ENCODE measurements around the gene STT3B. TPM values are rescaled to one million over a fixed set of nuclear protein-coding genes. Genes with fewer than 3 reads are reported as not detected.

STT3B gene
- polyA plus RNA-seq, 1 donor (not counting 4 experiments of a cell fraction or from before 2014, with no cell fraction given): 129 TPM

DNA sequence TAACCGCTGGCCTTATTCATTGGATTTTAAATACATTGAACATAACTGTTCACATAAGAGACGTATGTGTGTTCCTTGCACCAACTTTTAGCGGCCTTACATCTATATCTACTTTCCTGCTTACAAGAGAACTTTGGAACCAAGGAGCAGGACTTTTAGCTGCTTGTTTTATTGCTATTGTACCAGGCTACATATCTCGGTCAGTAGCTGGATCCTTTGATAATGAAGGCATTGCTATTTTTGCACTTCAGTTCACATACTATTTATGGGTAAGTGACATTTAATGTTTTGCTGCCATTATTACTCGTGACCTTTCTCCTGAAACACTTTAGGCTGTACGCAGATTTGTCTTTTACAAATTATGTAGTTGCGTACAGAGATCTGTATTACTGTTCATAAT is 47.1 kb downstream of the STT3B start:
- H3K4me1 ChIP-seq (ENCODE audit: control insufficient read depth, extremely low read depth, insufficient read depth, low read length): no peaks in the 10 kb centered on the region
- no peak overlapping the region for H3K4me3 ChIP-seq (ENCODE audit: control insufficient read depth in 2 of 3, extremely low read depth in 1 of 3, insufficient read depth in 2 of 3, low read depth in 1 of 3, low read length in 3 of 3)
- TF ChIP-seq, protein P1, sequence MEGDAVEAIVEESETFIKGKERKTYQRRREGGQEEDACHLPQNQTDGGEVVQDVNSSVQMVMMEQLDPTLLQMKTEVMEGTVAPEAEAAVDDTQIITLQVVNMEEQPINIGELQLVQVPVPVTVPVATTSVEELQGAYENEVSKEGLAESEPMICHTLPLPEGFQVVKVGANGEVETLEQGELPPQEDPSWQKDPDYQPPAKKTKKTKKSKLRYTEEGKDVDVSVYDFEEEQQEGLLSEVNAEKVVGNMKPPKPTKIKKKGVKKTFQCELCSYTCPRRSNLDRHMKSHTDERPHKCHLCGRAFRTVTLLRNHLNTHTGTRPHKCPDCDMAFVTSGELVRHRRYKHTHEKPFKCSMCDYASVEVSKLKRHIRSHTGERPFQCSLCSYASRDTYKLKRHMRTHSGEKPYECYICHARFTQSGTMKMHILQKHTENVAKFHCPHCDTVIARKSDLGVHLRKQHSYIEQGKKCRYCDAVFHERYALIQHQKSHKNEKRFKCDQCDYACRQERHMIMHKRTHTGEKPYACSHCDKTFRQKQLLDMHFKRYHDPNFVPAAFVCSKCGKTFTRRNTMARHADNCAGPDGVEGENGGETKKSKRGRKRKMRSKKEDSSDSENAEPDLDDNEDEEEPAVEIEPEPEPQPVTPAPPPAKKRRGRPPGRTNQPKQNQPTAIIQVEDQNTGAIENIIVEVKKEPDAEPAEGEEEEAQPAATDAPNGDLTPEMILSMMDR (optimal IDR thresholded peaks at IDR 0.05 in 1 of 3, IDR thresholded peaks at IDR 0.05 in 1 of 3, conservative IDR thresholded peaks at IDR 0.05 in 1 of 3; ENCODE audit: extremely low read depth in 1 of 3, insufficient read depth in 2 of 3, low read length in 3 of 3): no peak
- no peak for TF ChIP-seq EZH2 (IDR thresholded peaks at IDR 0.05; ENCODE audit: low read length)
- H4K20me1 ChIP-seq (ENCODE audit: control insufficient read depth, extremely low read depth, insufficient read depth, low read length): peaks cover 3% of the 10 kb centered on the region
- DNase-seq (ENCODE audit: low read depth, low spot score) (no peak), FAIRE-seq (no peak)
- H3K9me3 ChIP-seq (ENCODE audit: control insufficient read depth, low read depth, low read length): no peaks in the 10 kb centered on the region
- H3K9me1 ChIP-seq (ENCODE audit: control insufficient read depth, extremely low read depth, insufficient read depth, low read length): no peaks in the 10 kb centered on the region
- H3K9ac ChIP-seq (ENCODE audit: control insufficient read depth, extremely low read depth, insufficient read depth, low read length): no peak overlapping the region
- no peak overlapping the region for H3K4me2 ChIP-seq (ENCODE audit: control insufficient read depth, extremely low read depth, insufficient read depth, low read depth, low read length)
- dilution Hi-C loops (cut with MboI; ENCODE audit: extremely low pct_ligation_motif_present, low sequenced_read_pairs): no loop called here
- H3K36me3 ChIP-seq (ENCODE audit: control insufficient read depth in 2 of 2, extremely low read depth in 1 of 2, insufficient read depth in 2 of 2, low read length in 2 of 2): no peaks in the 10 kb centered on the region
- H2AFZ ChIP-seq (ENCODE audit: control insufficient read depth, low read length): no peak overlapping the region
- no peaks in the 10 kb centered on the region for H3K27me3 ChIP-seq (ENCODE audit: control insufficient read depth, extremely low read depth, insufficient read depth, low read length)
- no peak overlapping the region for H3K27ac ChIP-seq (ENCODE audit: control insufficient read depth, insufficient read depth, low read length)
- peaks cover 54% of the 10 kb centered on the region for H3K79me2 ChIP-seq (ENCODE audit: control insufficient read depth, insufficient read depth, low read length)

DNA sequence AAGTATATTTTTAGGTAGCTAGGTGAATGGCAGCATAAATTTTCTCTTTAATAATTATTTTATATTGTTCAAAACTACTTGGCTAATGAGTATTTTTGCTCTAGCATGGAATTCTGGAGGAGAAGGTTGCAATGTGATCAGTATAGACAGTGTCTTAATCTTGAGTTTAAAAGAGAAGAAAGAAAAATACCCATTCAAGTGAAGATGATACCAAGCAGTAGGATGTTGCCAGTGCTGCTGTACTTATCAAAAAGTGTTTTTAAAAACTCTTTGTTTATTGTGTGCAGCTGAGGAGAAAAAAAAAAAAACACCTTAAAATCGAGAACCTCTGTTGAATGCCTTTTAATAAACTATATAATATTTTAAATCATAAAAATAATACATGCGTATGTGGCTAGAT is 47.9 kb downstream of the STT3B start:
- no peak for DNase-seq (ENCODE audit: low read depth, low spot score)

More for the DNA sequence above, 47.9 kb downstream of the STT3B start:
- no peaks in the 10 kb centered on the region for H3K27me3 ChIP-seq (ENCODE audit: control insufficient read depth, extremely low read depth, insufficient read depth, low read length)
- H4K20me1 ChIP-seq (ENCODE audit: control insufficient read depth, extremely low read depth, insufficient read depth, low read length): no peaks in the 10 kb centered on the region
- H3K79me2 ChIP-seq (ENCODE audit: control insufficient read depth, insufficient read depth, low read length): peaks cover 54% of the 10 kb centered on the region
- H2AFZ ChIP-seq (ENCODE audit: control insufficient read depth, low read length): no peak overlapping the region
- FAIRE-seq: no peak
- H3K9ac ChIP-seq (ENCODE audit: control insufficient read depth, extremely low read depth, insufficient read depth, low read length): no peak overlapping the region
- no peak overlapping the region for H3K27ac ChIP-seq (ENCODE audit: control insufficient read depth, insufficient read depth, low read length)
- H3K4me1 ChIP-seq (ENCODE audit: control insufficient read depth, extremely low read depth, insufficient read depth, low read length): no peaks in the 10 kb centered on the region
- H3K4me2 ChIP-seq (ENCODE audit: control insufficient read depth, extremely low read depth, insufficient read depth, low read depth, low read length): no peak overlapping the region
- dilution Hi-C loops (cut with MboI; ENCODE audit: extremely low pct_ligation_motif_present, low sequenced_read_pairs): no loop called here
- H3K9me1 ChIP-seq (ENCODE audit: control insufficient read depth, extremely low read depth, insufficient read depth, low read length): no peaks in the 10 kb centered on the region
- TF ChIP-seq, protein P1 (optimal IDR thresholded peaks at IDR 0.05 in 1 of 3, IDR thresholded peaks at IDR 0.05 in 1 of 3, conservative IDR thresholded peaks at IDR 0.05 in 1 of 3; ENCODE audit: extremely low read depth in 1 of 3, insufficient read depth in 2 of 3, low read length in 3 of 3): no peak
- no peak for TF ChIP-seq EZH2 (IDR thresholded peaks at IDR 0.05; ENCODE audit: low read length)
- no peaks in the 10 kb centered on the region for H3K9me3 ChIP-seq (ENCODE audit: control insufficient read depth, low read depth, low read length)
- no peaks in the 10 kb centered on the region for H3K36me3 ChIP-seq (ENCODE audit: control insufficient read depth in 2 of 2, extremely low read depth in 1 of 2, insufficient read depth in 2 of 2, low read length in 2 of 2)
- no peak overlapping the region for H3K4me3 ChIP-seq (ENCODE audit: control insufficient read depth in 2 of 3, extremely low read depth in 1 of 3, insufficient read depth in 2 of 3, low read depth in 1 of 3, low read length in 3 of 3)

Measured in keratinocyte (primary cell).